ENCODE results near the gene OR10G7. TPM values are rescaled to one million over a fixed set of nuclear protein-coding genes. Genes with fewer than 3 reads are reported as not detected.

The OR10G7 gene
- not detected for total RNA-seq
- not detected for polyA plus RNA-seq
- long read RNA-seq, donor 1 = 0 reads
- long read RNA-seq, donor 2 = 0 reads
- long read RNA-seq, donor 3 = 0 reads

DNA sequence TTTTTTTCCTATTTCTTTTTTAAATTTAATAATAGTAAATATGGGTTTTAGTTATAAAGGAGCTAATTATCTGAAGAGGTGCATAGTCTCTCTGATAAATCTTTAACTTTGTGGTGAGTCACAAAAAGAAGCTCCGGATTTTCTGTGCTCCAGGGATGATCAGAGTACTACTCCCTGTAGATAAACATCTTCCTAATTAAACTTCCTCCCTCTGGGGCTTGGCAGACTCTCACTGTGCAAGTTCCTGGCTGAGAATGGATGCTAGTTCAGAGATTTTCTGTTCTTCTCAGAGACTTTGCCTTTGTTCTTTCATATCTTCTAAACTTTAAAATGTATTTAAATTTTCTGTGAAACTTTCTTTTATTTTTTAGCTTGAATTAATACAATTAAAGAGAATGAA lies at the start of gene OR10G7:
Gene OR10G7, minus strand, starts transcription at position 72 of the 400 bp plus-strand sequence. CDS start 2,324 bp downstream, outside the sequence.
- no peaks in the 10 kb centered on the region for H3K36me3 ChIP-seq
- no peak for ATAC-seq
- H3K27ac ChIP-seq = no peak within 1 kb of the TSS
- no peaks in the 10 kb centered on the region for H3K9me3 ChIP-seq
- TF ChIP-seq POLR2A (IDR thresholded peaks at IDR 0.05) = no peak
- no peak for TF ChIP-seq CTCF (IDR thresholded peaks at IDR 0.05)
- WGBS, 4 donors = 8 to 22% (median 11%) methylated on average over 1 of the region's 1 CpG
- no peaks in the 10 kb centered on the region for H3K27me3 ChIP-seq
- intact Hi-C loops (cut with DNase I) = no loop called here
- H3K4me3 ChIP-seq = no peak within 1 kb of the TSS
- H3K4me1 ChIP-seq = no peaks in the 10 kb centered on the region
- no peak for DNase-seq

GRCh38 chr11:124085997-124086846 lies 45.1 kb upstream of the OR10G7 start:
- intact Hi-C loops (cut with DNase I) = no loop called here
- H3K9me3 ChIP-seq = no peaks in the 10 kb centered on the region
- ATAC-seq (no peak), DNase-seq (no peak)
- TF ChIP-seq CTCF (IDR thresholded peaks at IDR 0.05) = no peak
- TF ChIP-seq POLR2A (IDR thresholded peaks at IDR 0.05) = no peak
- H3K27me3 ChIP-seq = peaks cover 0 to 36% (median 0%) of the 10 kb centered on the region in 9 donors
- WGBS, 4 donors = 56 to 67% (median 59%) methylated on average over 10 of the region's 10 CpGs
- H3K36me3 ChIP-seq = no peaks in the 10 kb centered on the region
- no peak overlapping the region for H3K27ac ChIP-seq
- no peak overlapping the region for H3K4me3 ChIP-seq
- H3K4me1 ChIP-seq = no peaks in the 10 kb centered on the region

DNA sequence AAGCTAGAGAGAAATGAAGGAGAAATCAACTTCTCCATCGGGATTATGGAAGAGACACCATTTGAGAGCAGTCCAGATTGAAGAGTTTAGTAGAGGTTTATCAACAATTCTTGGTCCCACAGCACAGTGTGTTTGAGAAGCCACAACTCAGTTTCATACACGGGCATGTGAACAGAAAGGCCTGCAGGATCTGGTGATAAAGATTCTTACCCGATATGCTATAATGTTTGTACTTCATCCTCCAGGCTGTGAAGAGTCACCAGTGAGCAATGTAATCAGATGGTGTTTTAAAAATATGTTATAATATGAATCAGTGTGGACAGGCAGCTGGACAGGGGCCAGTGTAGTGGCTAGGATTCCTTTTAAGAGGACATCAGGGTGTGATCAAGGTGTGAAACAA lies 44.5 kb upstream of the OR10G7 start:
- Histone ChIP-seq H3K36me3 (no peaks in the 10 kb centered on the region), H3K27me3 (peaks cover 0 to 36% (median 0%) of the 10 kb centered on the region in 9 donors)
- intact Hi-C loops (cut with DNase I) = no loop called here

More for the DNA sequence above, 44.5 kb upstream of the OR10G7 start:
- no peak overlapping the region for H3K27ac ChIP-seq
- H3K4me3 ChIP-seq = no peak overlapping the region
- no peaks in the 10 kb centered on the region for H3K9me3 ChIP-seq
- H3K4me1 ChIP-seq = no peaks in the 10 kb centered on the region
- no peak for ATAC-seq
- WGBS, 4 donors = 65 to 79% (median 73%) methylated on average over 3 of the region's 3 CpGs
- no peak for DNase-seq
- TF ChIP-seq CTCF (IDR thresholded peaks at IDR 0.05) (no peak), POLR2A (IDR thresholded peaks at IDR 0.05) (no peak)

Measured in heart left ventricle (tissue), 16 donors.